GM12891 (cell line): ENCODE data around the gene WNT9A.
"Not testable (repeated sequence)": the region's sequence is repeated elsewhere in the genome, so short reads cannot be mapped to it uniquely, and the experiment has no call there.

Experiments
- DNase-seq: peaks from one replicate; pipeline ENCODE4 v3.0.0; 2011; ENCODE audit warnings: low spot score; ENCODE audit not compliant: insufficient read length
- FAIRE-seq: peaks from 2 replicates; lab custom pipeline; 2011; peaks lifted over from hg19 to GRCh38; lab: Jason Lieb, UNC
- PAX5 ChIP-seq: IDR thresholded peaks from 2 replicates; pipeline ENCODE4 v1.6.1; 2011; ENCODE audit warnings: low read length, moderate library complexity, mild to moderate bottlenecking; ENCODE audit not compliant: insufficient read depth, severe bottlenecking
- POLR2A ChIP-seq: IDR thresholded peaks from 2 replicates; pipeline ENCODE4 v1.6.1; 2011; ENCODE audit warnings: low read depth, low read length, control low read depth
- POLR2AphosphoS5 ChIP-seq: IDR thresholded peaks from 2 replicates; pipeline ENCODE4 v1.6.1; 2011; ENCODE audit warnings: low read depth, low read length, control low read depth
- POU2F2 ChIP-seq: IDR thresholded peaks from 2 replicates; pipeline ENCODE4 v1.6.1; 2011; ENCODE audit warnings: low read depth, mild to moderate bottlenecking, control low read depth, low read length, moderate library complexity
- SPI1 ChIP-seq: IDR thresholded peaks from 2 replicates; pipeline ENCODE4 v1.6.1; 2011; ENCODE audit warnings: low read depth, low read length, control low read depth
- TAF1 ChIP-seq: IDR thresholded peaks from 2 replicates; pipeline ENCODE4 v1.6.1; 2011; ENCODE audit warnings: low read depth, low read length, control low read depth

WNT9A gene

DNA sequence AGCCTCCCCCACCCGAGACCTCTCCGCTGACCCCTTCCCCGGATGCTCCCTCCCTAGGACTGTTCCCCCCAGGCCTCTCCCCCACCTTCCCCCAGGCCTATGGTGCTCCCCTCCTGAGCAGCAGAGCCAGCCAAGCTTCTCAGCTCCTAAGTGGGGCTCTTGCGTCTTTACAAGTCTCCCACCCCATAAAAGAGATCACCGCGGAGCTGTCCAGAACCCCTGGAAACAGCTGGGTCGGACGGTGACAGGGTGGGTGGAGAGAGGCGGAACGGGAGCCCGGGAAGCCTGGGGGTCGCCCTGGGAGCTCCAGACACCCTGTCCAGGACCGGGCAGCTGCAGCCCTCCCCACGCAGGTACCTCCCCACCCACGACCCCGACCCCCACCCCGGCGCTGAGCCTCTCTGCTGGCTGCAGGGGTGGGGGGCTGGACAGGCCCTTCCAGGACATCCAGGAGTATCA, 61.2 kb downstream of the WNT9A start:
- no peak for FAIRE-seq
- TF ChIP-seq PAX5, result no peak
- no peak for TF ChIP-seq SPI1
- no peak for TF ChIP-seq POLR2A
- no peak for TF ChIP-seq POLR2AphosphoS5
- no peak for TF ChIP-seq TAF1
- TF ChIP-seq POU2F2, result no peak
- DNase-seq, result peak; percentile 20

DNA sequence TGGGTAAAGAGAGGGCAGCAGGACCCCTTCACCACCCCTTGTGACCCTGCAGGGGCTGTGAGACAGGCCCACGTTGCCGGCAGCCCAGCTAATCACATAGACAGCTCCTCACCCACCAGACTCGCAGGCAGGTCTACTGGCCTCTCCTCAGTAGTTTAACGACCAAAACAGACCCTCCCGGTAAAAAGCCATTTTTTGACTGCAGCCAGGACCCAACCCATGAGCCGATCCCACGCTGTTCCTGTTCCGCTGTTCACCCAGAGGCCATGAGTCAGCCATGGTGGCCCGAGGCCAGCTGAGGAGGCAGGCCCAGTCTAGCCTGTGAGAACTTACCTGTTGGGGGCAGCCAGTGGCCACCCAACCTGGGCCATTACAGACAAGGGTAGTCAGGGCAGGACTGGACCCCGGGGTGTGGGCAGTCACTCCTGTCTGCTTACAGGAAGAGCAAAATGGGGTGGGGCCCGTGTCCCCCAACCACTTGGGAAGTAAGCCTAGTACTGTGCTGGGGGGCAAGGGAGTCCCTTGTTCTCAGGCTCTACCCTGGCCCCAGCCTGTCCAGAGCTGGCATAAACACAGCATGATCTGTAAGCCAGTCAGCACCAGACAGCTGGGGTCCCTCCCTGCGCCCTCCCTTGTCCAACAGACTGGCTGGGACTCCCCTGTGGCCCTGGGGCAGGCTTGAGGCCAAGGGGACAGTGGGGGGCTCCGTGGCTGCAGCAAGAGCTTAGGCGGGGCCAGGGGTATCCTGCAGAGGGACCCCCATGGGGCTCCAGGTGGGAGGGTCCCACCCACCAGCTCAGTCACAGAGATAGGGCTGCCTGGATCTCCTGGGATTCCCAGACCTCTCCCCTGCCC, 61.9 kb downstream of the WNT9A start:
- no peak for FAIRE-seq

DNA sequence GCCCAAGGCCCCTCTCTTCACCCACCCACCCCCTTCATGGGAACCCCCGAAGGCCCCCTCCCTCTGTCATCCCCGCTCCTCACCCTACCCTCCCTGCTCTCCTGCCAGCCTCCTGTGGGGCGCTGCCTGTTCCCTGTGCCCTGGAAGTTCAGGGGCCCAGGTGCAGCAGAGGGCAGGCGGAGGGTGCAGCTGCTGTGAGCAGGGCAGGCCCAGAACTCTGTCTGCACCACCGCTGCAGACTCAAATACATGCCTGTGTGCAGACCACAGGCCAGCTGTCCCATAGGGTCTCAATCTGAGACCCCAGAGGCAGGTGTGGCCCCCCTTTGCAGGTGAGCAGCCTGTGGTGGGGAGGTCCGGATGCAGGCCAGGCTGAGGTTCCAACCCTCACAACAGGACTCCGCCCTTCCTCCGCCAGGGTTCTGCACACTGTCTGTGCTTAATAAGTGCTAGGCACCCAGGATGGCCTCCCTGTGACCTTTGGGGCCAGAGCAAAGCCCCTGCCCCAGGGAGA, 62.5 kb downstream of the WNT9A start:
- FAIRE-seq (no peak), DNase-seq (peak; percentile 15)
- no peak for TF ChIP-seq PAX5
- no peak for TF ChIP-seq POLR2AphosphoS5
- no peak for TF ChIP-seq SPI1
- TF ChIP-seq POLR2A, result no peak
- no peak for TF ChIP-seq POU2F2
- no peak for TF ChIP-seq TAF1

More for the DNA sequence above, 61.9 kb downstream of the WNT9A start:
- no peak for DNase-seq
- TF ChIP-seq TAF1, result no peak
- no peak for TF ChIP-seq POLR2AphosphoS5
- no peak for TF ChIP-seq SPI1
- no peak for TF ChIP-seq POU2F2
- TF ChIP-seq PAX5, result no peak
- no peak for TF ChIP-seq POLR2A

DNA sequence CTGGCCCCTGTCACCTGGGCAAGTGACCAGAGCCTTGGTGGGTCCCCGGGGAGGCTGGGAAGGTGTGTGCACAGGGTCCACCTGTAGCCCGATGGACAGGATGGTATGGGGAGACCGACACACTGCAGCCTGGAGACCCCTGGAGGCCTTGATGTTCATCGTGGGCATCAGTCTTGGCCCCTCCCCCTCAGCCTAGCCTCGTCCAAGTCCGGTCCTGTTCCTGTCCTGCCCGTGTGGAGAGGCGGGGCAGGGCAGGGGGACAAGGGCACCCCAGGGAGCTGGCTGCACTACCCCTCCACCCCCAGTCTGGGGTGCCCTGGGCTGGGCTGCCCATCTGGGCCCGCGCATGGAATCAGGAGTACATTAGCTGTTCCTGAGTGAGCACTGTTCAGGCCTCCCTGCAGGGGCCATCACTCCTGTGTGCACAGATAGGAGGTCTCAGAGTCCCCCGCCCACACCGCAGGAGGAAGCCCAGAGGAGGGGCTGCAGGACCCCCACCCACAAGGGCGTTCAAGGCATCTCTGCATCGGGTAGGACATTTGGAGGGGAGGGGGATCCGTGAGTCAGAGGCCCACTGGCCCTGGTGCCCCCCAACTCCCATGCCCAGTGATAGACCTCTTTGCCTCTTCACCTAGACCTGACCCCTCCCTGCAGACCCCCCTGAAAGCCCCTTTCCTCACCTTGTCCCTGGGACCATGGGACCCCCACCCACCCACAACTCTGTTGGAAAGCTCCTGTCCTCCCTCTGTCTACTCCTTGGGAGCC, 63.2 kb downstream of the WNT9A start:
- DNase-seq (no peak), FAIRE-seq (no peak)
- TF ChIP-seq PAX5 (no peak), SPI1 (no peak), TAF1 (no peak), POLR2A (no peak)

DNA sequence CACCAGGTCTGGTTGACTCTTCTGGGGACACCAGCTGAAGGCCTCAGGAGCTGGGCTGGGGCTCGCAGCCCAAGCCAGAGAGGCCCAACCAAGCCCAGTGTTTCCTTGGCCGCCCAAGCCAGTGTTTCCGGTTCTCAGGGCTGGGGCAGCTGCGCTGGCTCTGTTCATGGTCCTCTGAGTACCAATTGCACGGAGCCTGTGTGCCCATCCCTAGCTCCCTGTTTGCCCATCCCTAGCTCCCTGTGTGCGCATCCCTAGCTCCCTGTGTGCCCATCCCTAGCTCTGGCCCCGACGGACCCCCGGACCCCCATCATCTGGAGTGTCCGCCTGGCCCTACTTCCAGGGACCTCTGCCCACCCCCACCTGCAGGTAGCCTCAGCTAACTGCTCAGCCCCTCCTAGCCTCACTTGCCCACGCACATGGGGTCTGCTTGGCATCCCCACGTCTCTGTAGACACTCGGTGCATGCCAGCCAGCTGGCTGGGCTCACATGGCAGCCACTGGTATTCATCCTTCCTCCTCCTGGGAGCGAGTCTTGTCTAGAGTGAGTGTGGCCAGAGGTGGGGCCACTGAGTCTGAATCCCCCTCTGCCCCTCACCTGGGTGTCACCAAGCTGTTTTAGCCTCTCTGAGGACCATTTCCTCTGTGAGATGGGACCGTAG, 64.0 kb downstream of the WNT9A start:
- FAIRE-seq (no peak), DNase-seq (no peak)
- TF ChIP-seq POU2F2, result no peak
- TF ChIP-seq SPI1, result no peak
- no peak for TF ChIP-seq PAX5
- TF ChIP-seq POLR2AphosphoS5, result no peak
- TF ChIP-seq TAF1, result no peak
- TF ChIP-seq POLR2A, result no peak

DNA sequence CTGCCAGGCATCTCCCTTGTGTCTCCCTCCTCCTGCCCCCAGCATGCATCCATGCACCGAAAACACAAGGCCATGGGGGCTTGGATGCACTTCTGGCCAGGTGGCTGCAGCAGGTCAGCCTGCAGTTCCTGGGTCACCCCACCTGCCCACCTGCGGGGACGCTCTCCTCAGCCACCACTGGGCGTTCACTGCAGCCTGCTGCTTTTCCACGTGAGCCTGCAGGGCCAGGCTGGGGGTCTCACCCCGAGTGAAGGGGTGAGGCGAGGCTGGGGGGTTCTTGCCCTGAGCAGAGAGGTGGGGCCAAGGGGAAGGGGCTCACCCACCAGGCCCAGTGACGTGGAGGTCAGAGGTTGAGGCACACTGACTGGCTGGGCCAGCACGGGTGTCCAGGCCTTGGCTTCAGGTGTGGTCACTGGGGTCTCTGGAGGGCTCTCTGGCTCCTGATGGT, 64.6 kb downstream of the WNT9A start:
- TF ChIP-seq POLR2A, result no peak
- no peak for TF ChIP-seq PAX5
- no peak for TF ChIP-seq SPI1
- no peak for TF ChIP-seq POU2F2
- no peak for TF ChIP-seq POLR2AphosphoS5
- TF ChIP-seq TAF1, result no peak
- DNase-seq (peak; percentile 10), FAIRE-seq (no peak)

DNA sequence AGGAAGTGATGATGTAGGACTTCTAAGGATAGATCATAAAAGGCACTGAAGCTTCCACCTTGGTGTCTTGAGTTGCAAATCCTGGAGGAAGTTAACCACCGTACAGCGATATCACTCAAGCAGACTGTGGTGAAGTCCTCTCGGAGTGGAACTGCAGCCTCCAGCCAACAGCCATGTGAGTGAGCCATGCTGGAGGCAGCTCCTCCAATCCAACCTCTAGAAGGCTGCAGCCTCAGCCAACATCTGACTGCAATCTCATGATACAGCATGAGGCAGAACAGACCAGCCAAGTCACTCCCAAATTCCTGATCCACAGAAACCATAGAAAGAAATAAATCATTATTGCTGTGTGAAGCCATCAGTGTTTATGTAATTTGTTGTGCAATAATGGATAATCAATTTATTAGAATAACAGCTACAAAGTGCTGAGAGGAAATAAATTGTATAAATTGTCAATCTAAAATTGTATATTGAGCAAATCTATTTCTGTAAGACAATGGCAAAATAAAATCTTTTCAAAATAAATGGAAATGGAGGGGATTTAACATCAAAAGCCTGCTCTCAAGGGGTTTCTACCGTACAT, 67.3 kb downstream of the WNT9A start:
- DNase-seq, result no peak
- no peak for FAIRE-seq
- TF ChIP-seq TAF1 (no peak), PAX5 (no peak), POU2F2 (no peak), POLR2AphosphoS5 (no peak), POLR2A (no peak), SPI1 (no peak)

DNA sequence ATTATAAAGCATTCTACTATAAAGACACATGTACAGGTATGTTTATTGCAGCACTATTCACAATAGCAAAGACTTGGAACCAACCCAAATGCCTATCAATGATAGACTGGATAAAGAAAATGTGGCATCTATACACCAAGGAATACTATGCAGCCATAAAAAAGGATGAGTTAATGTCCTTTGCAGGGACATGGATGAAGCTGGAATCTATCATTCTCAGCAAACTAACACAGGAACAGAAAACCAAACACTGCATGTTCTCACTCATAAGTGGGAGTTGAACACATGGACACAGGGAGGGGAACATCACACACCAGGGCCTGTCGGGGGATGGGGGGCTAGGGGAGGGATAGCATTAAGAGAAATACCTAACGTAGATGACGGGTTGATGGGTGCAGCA, 69.9 kb downstream of the WNT9A start:
- DNase-seq, FAIRE-seq: not testable (repeated sequence)

DNA sequence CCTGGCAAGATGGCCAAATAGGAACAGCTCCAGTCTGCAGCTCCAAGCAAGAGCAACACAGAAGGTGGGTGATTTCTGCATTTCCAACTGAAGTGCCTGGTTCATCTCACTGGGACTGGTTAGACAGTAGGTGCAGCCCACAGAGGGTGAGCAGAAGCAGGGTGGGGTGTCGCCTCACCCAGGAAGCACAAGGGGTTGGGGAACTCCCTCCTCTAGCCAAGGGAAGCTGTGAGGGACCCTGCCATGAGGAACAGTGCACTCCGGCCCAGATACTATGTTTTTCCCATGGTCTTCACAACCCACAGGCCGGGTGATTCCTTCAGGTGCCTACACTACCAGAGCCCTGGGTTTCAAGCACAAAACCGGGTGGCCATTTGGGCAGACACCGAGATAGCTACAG, 75.8 kb downstream of the WNT9A start:
- FAIRE-seq, DNase-seq: not testable (repeated sequence)
